Thoracic aorta (tissue), 2 donors: ENCODE data around the gene IGF2BP3. TPM values are rescaled to one million over a fixed set of nuclear protein-coding genes. Genes with fewer than 3 reads are reported as not detected.

Source experiments
- ATAC-seq: fragments of 150-250 bp; one replicate; pipeline ENCODE4 v1.8.0; 2017; ENCODE audit warnings: low read depth; ENCODE audit not compliant: insufficient number of reproducible peaks, low FRiP score
- DNase-seq: peaks from one replicate; pipeline ENCODE4 v3.0.0-alpha.2; 2020; ENCODE audit warnings: low spot score
- H3K27ac ChIP-seq, 2 donors: fragments of 200-600 bp; sonication (generic); 1 replicate in 1 of 2; 2 replicates in 1 of 2; pipeline ENCODE4 v1.5.1; 2016; ENCODE audit warnings: mild to moderate bottlenecking in 2 of 2, moderate library complexity in 2 of 2
- H3K27me3 ChIP-seq: fragments of 200-600 bp; sonication (generic); replicated peaks from 2 replicates; pipeline ENCODE4 v1.6.0; 2016; ENCODE audit warnings: mild to moderate bottlenecking; ENCODE audit not compliant: insufficient read depth
- H3K36me3 ChIP-seq: fragments of 200-600 bp; sonication (generic); one replicate; pipeline ENCODE4 v1.5.1; 2016
- H3K4me1 ChIP-seq, 2 donors: fragments of 200-600 bp; sonication (generic); 1 replicate in 1 of 2; 2 replicates in 1 of 2; pipeline versions ENCODE4 v1.5.1 to v1.6.0; 2016; ENCODE audit warnings: low read depth in 2 of 2, mild to moderate bottlenecking in 1 of 2; ENCODE audit not compliant: control insufficient read depth in 1 of 2
- H3K4me3 ChIP-seq: fragments of 200-600 bp; sonication (generic); 2 replicates; pipeline ENCODE4 v1.5.1; 2016; ENCODE audit warnings: mild to moderate bottlenecking
- H3K9me3 ChIP-seq: fragments of 200-600 bp; sonication (generic); 2 replicates; pipeline ENCODE4 v1.5.1; 2016
- total RNA-seq, 2 donors: library from RNA; depleted of rRNA; stranded (reverse); fragments of >200 nt; gene quantifications; one replicate each; pipeline versions ENCODE4 v1.1.0 to v1.2.3, GENCODE V29; 2016
- TF ChIP-seq, protein P1 (sequence below): fragments of 200-600 bp; sonication (generic); IDR thresholded peaks from one replicate; pipeline ENCODE4 v1.5.1; 2019; ENCODE audit warnings: antibody characterized with exemption

IGF2BP3 gene
- total RNA-seq, 2 donors from 2014 or later, result 0.27 to 8.1 TPM

DNA sequence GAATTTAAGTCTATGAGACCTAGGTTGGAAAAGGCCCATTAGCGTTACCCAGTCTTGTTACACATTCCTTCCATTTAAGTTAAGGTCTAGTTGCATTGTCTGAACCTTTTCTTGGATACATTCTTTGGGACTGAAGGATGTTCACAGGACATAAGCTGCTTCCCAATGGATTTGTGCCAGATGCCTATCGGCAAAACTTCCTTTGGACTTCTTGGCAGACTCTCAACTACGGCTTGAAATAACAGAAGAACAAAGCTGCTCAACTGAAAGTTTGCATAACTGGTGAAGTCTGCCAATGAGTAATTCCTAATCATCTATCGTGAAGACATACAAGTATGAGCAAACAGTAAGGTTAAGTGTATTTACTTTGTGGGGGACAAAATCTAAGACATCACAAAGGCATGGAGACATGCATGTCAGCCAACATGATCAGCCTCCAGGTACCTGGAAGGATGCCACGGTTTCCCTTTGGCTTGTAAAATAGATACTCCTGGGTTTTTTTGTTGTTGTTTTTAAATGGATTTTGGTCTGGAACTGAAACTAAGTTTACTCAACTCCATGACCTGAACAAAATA lies 135.7 kb downstream of the IGF2BP3 start:
- peaks cover 0 to 5% of the 10 kb centered on the region in 2 donors for H3K4me1 ChIP-seq
- TF ChIP-seq, protein P1, sequence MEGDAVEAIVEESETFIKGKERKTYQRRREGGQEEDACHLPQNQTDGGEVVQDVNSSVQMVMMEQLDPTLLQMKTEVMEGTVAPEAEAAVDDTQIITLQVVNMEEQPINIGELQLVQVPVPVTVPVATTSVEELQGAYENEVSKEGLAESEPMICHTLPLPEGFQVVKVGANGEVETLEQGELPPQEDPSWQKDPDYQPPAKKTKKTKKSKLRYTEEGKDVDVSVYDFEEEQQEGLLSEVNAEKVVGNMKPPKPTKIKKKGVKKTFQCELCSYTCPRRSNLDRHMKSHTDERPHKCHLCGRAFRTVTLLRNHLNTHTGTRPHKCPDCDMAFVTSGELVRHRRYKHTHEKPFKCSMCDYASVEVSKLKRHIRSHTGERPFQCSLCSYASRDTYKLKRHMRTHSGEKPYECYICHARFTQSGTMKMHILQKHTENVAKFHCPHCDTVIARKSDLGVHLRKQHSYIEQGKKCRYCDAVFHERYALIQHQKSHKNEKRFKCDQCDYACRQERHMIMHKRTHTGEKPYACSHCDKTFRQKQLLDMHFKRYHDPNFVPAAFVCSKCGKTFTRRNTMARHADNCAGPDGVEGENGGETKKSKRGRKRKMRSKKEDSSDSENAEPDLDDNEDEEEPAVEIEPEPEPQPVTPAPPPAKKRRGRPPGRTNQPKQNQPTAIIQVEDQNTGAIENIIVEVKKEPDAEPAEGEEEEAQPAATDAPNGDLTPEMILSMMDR, result no peak
- no peak overlapping the region for H3K4me3 ChIP-seq
- no peak overlapping the region for H3K27ac ChIP-seq
- H3K27me3 ChIP-seq, result no peaks in the 10 kb centered on the region
- no peak for ATAC-seq
- no peaks in the 10 kb centered on the region for H3K9me3 ChIP-seq
- DNase-seq, result no peak
- no peaks in the 10 kb centered on the region for H3K36me3 ChIP-seq

DNA sequence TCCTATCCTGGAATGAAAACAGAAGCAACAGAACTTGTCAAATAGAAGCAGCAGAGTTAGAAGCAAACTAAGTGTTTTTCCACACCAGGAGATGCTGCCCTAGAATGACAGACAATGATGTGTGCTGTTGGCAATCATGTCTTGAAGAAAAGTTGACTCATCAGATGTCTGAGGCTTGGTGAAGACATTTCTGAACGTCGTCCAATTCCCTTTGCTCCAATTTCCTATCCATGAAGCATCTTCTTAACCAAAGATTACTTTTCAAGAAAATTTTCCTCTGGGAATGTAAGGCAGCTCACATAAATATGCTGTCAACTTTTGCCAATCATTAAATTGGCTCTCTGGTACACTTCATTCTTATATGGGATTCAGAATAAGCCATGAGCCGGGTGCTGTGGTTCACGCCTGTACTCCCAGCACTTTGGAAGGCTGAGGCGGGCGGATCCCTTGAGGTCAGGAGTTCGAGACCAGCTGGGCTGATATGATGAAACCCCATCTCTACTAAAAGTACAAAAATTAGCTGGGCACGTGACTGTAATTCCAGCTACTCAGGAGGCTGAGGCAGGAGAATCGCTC lies 136.5 kb downstream of the IGF2BP3 start:
- TF ChIP-seq, protein P1, result no peak
- no peaks in the 10 kb centered on the region for H3K36me3 ChIP-seq
- H3K27ac ChIP-seq, result no peak overlapping the region
- ATAC-seq (no peak), DNase-seq (no peak)
- H3K9me3 ChIP-seq, result no peaks in the 10 kb centered on the region
- H3K4me3 ChIP-seq, result no peak overlapping the region
- H3K27me3 ChIP-seq, result no peaks in the 10 kb centered on the region
- peaks cover 0 to 5% of the 10 kb centered on the region in 2 donors for H3K4me1 ChIP-seq

DNA sequence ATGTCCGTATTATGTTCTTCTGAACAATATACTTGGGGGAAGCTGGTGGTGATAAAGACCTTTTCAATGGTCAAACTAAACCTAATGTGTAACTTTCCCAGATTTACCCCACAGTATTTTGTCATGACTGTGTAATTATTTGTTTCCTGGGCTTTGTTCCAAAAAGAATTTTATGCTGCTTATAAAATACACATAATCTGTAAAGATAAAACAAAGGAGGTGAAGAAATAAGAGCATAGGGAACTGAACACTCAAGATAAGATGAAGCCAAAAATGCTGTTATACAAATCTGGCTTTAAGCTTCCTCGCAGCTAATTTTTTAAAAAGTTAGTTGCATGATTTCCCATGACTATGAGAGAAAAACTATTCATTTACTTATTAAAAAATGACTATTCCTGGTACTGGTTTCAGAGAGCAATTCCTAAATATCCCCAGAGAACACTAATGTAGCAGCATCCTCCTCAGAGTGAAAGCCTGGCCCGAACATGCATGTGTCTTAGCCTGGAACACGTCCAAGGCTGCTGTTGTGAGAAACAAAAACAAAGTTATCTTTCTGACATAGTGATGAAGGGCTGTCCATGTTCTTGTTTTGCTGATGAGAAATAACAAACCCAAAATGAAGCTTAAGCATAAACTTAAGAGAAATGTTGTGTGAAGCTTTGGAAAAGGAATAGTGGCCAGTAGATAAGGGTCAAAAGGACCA lies 137.2 kb downstream of the IGF2BP3 start:
- no peak for DNase-seq
- H3K4me3 ChIP-seq, result no peak overlapping the region
- H3K9me3 ChIP-seq, result no peaks in the 10 kb centered on the region
- ATAC-seq, result no peak
- H3K36me3 ChIP-seq, result no peaks in the 10 kb centered on the region
- no peak overlapping the region for H3K27ac ChIP-seq
- TF ChIP-seq, protein P1, result no peak
- peaks cover 0 to 5% of the 10 kb centered on the region in 2 donors for H3K4me1 ChIP-seq
- H3K27me3 ChIP-seq, result no peaks in the 10 kb centered on the region

DNA sequence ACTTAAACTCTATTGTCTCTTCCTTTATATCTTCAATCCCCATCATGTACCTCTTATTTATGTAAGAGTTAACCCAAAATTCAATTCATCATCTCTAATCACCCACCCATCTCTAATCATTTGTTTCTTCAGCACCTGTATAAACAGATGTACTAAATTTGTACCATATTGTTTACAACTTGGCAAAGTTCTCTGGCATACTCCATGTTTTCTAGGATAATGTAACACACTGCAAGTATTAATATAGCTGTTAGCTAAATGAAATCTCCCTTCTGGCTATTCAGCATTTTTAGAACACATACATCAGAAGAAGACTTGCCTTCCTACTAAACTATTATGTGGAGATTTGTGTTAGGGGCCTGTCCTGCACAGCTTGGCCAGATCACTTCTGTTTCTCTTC lies 138.1 kb downstream of the IGF2BP3 start:
- TF ChIP-seq, protein P1, result no peak
- H3K36me3 ChIP-seq, result no peaks in the 10 kb centered on the region
- H3K4me1 ChIP-seq, result peaks cover 0 to 5% of the 10 kb centered on the region in 2 donors
- H3K4me3 ChIP-seq, result no peak overlapping the region
- no peaks in the 10 kb centered on the region for H3K27me3 ChIP-seq
- ATAC-seq, result no peak
- no peaks in the 10 kb centered on the region for H3K9me3 ChIP-seq
- no peak overlapping the region for H3K27ac ChIP-seq
- DNase-seq, result no peak

DNA sequence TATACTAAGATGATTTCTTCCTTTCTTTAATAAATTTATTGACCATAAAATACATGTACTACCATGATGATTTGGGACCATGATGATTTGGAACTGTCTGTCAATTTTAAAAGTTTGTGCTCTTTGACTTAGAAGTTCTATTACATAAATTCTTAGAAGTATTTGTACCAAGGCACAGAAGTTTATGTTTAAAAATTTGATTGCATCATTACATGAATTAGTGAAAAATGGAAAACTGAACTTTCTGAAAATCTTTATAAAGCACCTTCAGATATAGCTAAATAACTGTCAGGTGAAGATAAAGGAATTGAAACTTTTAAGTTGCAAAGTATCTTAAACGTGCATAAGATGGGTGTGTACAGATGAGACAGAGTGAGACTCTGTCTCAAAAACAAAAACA lies 139.2 kb downstream of the IGF2BP3 start:
- H3K4me1 ChIP-seq, result peaks cover 0 to 5% of the 10 kb centered on the region in 2 donors

More for the DNA sequence above, 139.2 kb downstream of the IGF2BP3 start:
- ATAC-seq, result no peak
- Histone ChIP-seq H3K4me3 (no peak overlapping the region), H3K27ac (no peak overlapping the region), H3K36me3 (no peaks in the 10 kb centered on the region), H3K27me3 (no peaks in the 10 kb centered on the region), H3K9me3 (no peaks in the 10 kb centered on the region)
- TF ChIP-seq, protein P1, result no peak
- no peak for DNase-seq
